HEK293 (cell line): ENCODE results near the gene HMGN1.
A peak's percentile ranks its signal among the peaks of the same experiment; 100 is the strongest.

Source experiments
- CTCF ChIA-PET: fragments of 350-600 bp; formaldehyde crosslinking; extraction: SDS; loops from one replicate; lab custom pipeline; 2021; ENCODE audit warnings: antibody characterized with exemption; lab: Yijun Ruan, JAX
- POLR2A ChIA-PET: fragments of 300-600 bp; formaldehyde crosslinking; extraction: SDS; loops from one replicate; lab custom pipeline; 2020; ENCODE audit warnings: antibody characterized with exemption, inconsistent platforms; lab: Yijun Ruan, JAX
- H3K27ac ChIP-seq: fragments of 200-500 bp; sonication (Bioruptor generic); 2 replicates; pipeline ENCODE4 v1.5.1; 2014; ENCODE audit warnings: low read depth, low read length, control low read depth, inconsistent platforms; ENCODE audit errors: extremely low read depth
- H3K36me3 ChIP-seq, 2 experiments: fragments of 200-500 bp in 1 of 2; sonication (Bioruptor generic) in 1 of 2; 1 replicate in 1 of 2; 2 replicates in 1 of 2; pipeline ENCODE4 v1.5.1; 2014 to 2017; ENCODE audit warnings: inconsistent platforms in 2 of 2, low read length in 2 of 2; ENCODE audit not compliant: control insufficient read depth in 2 of 2, insufficient read depth in 1 of 2
- H3K4me1 ChIP-seq: fragments of 200-500 bp; sonication (Bioruptor generic); 2 replicates; pipeline ENCODE4 v1.5.1; 2014; ENCODE audit warnings: mild to moderate bottlenecking, low read length, inconsistent platforms; ENCODE audit not compliant: control insufficient read depth, insufficient read depth
- H3K4me3 ChIP-seq: 2 replicates; pipeline ENCODE4 v1.5.1; 2011; ENCODE audit warnings: low read depth, mild to moderate bottlenecking, control low read depth, low read length, moderate library complexity
- H3K9me3 ChIP-seq: fragments of 200-500 bp; sonication (Bioruptor generic); 2 replicates; pipeline ENCODE4 v1.5.1; 2014; ENCODE audit warnings: low read depth, low read length, inconsistent platforms; ENCODE audit not compliant: control insufficient read depth, insufficient read depth
- EGR2 ChIP-seq: fragments of 450-650 bp; formaldehyde crosslinking; IDR thresholded peaks from 2 replicates; pipeline ENCODE4 v1.5.1; 2016; ENCODE audit warnings: low read depth, missing biosample characterization, missing genetic modification characterization
- FEZF1 ChIP-seq: fragments of 450-650 bp; formaldehyde crosslinking; IDR thresholded peaks from 2 replicates; pipeline ENCODE4 v1.5.1; 2016; ENCODE audit warnings: missing biosample characterization, missing genetic modification characterization
- KLF8 ChIP-seq: fragments of 450-650 bp; formaldehyde crosslinking; IDR thresholded peaks from 2 replicates; pipeline ENCODE4 v1.5.1; 2016; ENCODE audit warnings: missing biosample characterization, missing genetic modification characterization
- TRIM28 ChIP-seq: IDR thresholded peaks from 2 replicates; pipeline ENCODE4 v1.6.1; 2011; ENCODE audit warnings: low read length, control low read depth, borderline replicate concordance
- WT1 ChIP-seq: fragments of 450-650 bp; formaldehyde crosslinking; IDR thresholded peaks from 2 replicates; pipeline ENCODE4 v1.5.1; 2016; ENCODE audit warnings: missing biosample characterization, missing genetic modification characterization
- ZBTB49 ChIP-seq: fragments of 450-650 bp; formaldehyde crosslinking; IDR thresholded peaks from 2 replicates; pipeline ENCODE4 v1.5.1; 2016; ENCODE audit warnings: missing biosample characterization, missing genetic modification characterization, low read depth
- ZNF175 ChIP-seq: fragments of 450-650 bp; formaldehyde crosslinking; IDR thresholded peaks from 2 replicates; pipeline ENCODE4 v1.5.1; 2016; ENCODE audit warnings: missing biosample characterization, missing genetic modification characterization
- ZNF266 ChIP-seq: fragments of 450-650 bp; formaldehyde crosslinking; IDR thresholded peaks from 2 replicates; pipeline ENCODE4 v1.5.1; 2016; ENCODE audit warnings: missing biosample characterization, missing genetic modification characterization, low read depth
- ZNF274 ChIP-seq, 2 experiments: fragments of 200-500 bp in 1 of 2; fragments of 450-650 bp in 1 of 2; sonication (Bioruptor generic) in 1 of 2; formaldehyde crosslinking in 1 of 2; IDR thresholded peaks; 2 replicates each; pipeline versions ENCODE4 v1.5.1 to v1.6.1; 2014 to 2016; ENCODE audit warnings: borderline replicate concordance in 1 of 2, inconsistent platforms in 1 of 2, low read length in 1 of 2, missing biosample characterization in 1 of 2, missing genetic modification characterization in 1 of 2
- ZNF366 ChIP-seq: fragments of 450-650 bp; formaldehyde crosslinking; conservative IDR thresholded peaks from 2 replicates; pipeline ENCODE4 v1.5.1; 2016; ENCODE audit warnings: missing biosample characterization, missing genetic modification characterization
- ZNF404 ChIP-seq: fragments of 450-650 bp; formaldehyde crosslinking; IDR thresholded peaks from 2 replicates; pipeline ENCODE4 v1.5.1; 2017; ENCODE audit warnings: missing biosample characterization, missing genetic modification characterization
- ZNF521 ChIP-seq: fragments of 450-650 bp; formaldehyde crosslinking; IDR thresholded peaks from 2 replicates; pipeline ENCODE4 v1.5.1; 2017; ENCODE audit warnings: missing biosample characterization, mild to moderate bottlenecking, missing genetic modification characterization
- ZNF529 ChIP-seq: fragments of 450-650 bp; formaldehyde crosslinking; IDR thresholded peaks from 2 replicates; pipeline ENCODE4 v1.5.1; 2017; ENCODE audit warnings: missing genetic modification characterization, missing biosample characterization; ENCODE audit not compliant: insufficient replicate concordance
- ZNF560 ChIP-seq: fragments of 450-650 bp; formaldehyde crosslinking; IDR thresholded peaks from 2 replicates; pipeline ENCODE4 v1.5.1; 2017; ENCODE audit warnings: missing biosample characterization, missing genetic modification characterization, borderline replicate concordance
- TF ChIP-seq, protein P1 (sequence below): fragments of 450-650 bp; formaldehyde crosslinking; IDR thresholded peaks from 2 replicates; pipeline ENCODE4 v1.5.1; 2017; ENCODE audit warnings: missing biosample characterization, missing genetic modification characterization
- TF ChIP-seq, protein P2 (sequence below): fragments of 450-650 bp; formaldehyde crosslinking; IDR thresholded peaks from 2 replicates; pipeline ENCODE4 v1.5.1; 2016; ENCODE audit warnings: missing biosample characterization, missing genetic modification characterization, low read depth
- TF ChIP-seq, protein P3 (sequence below): fragments of 450-650 bp; formaldehyde crosslinking; IDR thresholded peaks from 2 replicates; pipeline ENCODE4 v1.5.1; 2016; ENCODE audit warnings: missing biosample characterization, missing genetic modification characterization

The HMGN1 gene

GRCh38 chr21:39346206-39346605, 2.7 kb downstream of the HMGN1 start:
- CTCF ChIA-PET = interaction anchor here (0.9 kb wide), 1 partner anchor 16 kb away, joined by 4 read pairs; no protein-coding TSS in a partner anchor

More at GRCh38 chr21:39346206-39346605, 2.7 kb downstream of the HMGN1 start:
- Histone ChIP-seq H3K9me3 (no peaks in the 10 kb centered on the region), H3K36me3 (peaks cover 41 to 66% of the 10 kb centered on the region in 2 experiments), H3K27ac (no peak overlapping the region), H3K4me1 (0 out of 2 replicates have a peak, but pooled peaks cover 3% of the 10 kb centered on the region), H3K4me3 (peak overlapping the region; percentile 86)
- TF ChIP-seq ZNF529 (tag by site-specific recombination) (no peak), ZNF175 (tag by site-specific recombination) (no peak), ZNF521 (tag by site-specific recombination) (no peak), ZNF266 (tag by site-specific recombination) (no peak), ZNF366 (tag by site-specific recombination) (no peak), ZNF404 (no peak), WT1 (tag by site-specific recombination) (no peak), FEZF1 (no peak), KLF8 (tag by site-specific recombination) (no peak), ZBTB49 (tag by site-specific recombination) (no peak), EGR2 (tag by site-specific recombination) (no peak), ZNF274 (IDR thresholded peaks at IDR 0.05; ENCODE audit: low read length) (no peak), ZNF274 (tag by site-specific recombination; IDR thresholded peaks at IDR 0.05; ENCODE audit: borderline replicate concordance) (no peak), ZNF560 (tag by site-specific recombination) (no peak), TRIM28 (no peak)
- TF ChIP-seq, protein P1, sequence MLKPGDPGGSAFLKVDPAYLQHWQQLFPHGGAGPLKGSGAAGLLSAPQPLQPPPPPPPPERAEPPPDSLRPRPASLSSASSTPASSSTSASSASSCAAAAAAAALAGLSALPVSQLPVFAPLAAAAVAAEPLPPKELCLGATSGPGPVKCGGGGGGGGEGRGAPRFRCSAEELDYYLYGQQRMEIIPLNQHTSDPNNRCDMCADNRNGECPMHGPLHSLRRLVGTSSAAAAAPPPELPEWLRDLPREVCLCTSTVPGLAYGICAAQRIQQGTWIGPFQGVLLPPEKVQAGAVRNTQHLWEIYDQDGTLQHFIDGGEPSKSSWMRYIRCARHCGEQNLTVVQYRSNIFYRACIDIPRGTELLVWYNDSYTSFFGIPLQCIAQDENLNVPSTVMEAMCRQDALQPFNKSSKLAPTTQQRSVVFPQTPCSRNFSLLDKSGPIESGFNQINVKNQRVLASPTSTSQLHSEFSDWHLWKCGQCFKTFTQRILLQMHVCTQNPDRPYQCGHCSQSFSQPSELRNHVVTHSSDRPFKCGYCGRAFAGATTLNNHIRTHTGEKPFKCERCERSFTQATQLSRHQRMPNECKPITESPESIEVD (tag by site-specific recombination) = no peak
- TF ChIP-seq, protein P2, sequence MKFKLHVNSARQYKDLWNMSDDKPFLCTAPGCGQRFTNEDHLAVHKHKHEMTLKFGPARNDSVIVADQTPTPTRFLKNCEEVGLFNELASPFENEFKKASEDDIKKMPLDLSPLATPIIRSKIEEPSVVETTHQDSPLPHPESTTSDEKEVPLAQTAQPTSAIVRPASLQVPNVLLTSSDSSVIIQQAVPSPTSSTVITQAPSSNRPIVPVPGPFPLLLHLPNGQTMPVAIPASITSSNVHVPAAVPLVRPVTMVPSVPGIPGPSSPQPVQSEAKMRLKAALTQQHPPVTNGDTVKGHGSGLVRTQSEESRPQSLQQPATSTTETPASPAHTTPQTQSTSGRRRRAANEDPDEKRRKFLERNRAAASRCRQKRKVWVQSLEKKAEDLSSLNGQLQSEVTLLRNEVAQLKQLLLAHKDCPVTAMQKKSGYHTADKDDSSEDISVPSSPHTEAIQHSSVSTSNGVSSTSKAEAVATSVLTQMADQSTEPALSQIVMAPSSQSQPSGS (tag by site-specific recombination) = no peak
- TF ChIP-seq, protein P3, sequence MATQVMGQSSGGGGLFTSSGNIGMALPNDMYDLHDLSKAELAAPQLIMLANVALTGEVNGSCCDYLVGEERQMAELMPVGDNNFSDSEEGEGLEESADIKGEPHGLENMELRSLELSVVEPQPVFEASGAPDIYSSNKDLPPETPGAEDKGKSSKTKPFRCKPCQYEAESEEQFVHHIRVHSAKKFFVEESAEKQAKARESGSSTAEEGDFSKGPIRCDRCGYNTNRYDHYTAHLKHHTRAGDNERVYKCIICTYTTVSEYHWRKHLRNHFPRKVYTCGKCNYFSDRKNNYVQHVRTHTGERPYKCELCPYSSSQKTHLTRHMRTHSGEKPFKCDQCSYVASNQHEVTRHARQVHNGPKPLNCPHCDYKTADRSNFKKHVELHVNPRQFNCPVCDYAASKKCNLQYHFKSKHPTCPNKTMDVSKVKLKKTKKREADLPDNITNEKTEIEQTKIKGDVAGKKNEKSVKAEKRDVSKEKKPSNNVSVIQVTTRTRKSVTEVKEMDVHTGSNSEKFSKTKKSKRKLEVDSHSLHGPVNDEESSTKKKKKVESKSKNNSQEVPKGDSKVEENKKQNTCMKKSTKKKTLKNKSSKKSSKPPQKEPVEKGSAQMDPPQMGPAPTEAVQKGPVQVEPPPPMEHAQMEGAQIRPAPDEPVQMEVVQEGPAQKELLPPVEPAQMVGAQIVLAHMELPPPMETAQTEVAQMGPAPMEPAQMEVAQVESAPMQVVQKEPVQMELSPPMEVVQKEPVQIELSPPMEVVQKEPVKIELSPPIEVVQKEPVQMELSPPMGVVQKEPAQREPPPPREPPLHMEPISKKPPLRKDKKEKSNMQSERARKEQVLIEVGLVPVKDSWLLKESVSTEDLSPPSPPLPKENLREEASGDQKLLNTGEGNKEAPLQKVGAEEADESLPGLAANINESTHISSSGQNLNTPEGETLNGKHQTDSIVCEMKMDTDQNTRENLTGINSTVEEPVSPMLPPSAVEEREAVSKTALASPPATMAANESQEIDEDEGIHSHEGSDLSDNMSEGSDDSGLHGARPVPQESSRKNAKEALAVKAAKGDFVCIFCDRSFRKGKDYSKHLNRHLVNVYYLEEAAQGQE (tag by site-specific recombination) = no peak
- POLR2A ChIA-PET = interaction anchor here (0.8 to 5.4 kb wide), 3 partner anchors 31 to 41 kb away, joined by 3 to 79 read pairs (median 3); partner anchors contain the start of gene BRWD1
